ENCODE measurements around the gene FAM90A1.
"Not testable (repeated sequence)": the region's sequence is repeated elsewhere in the genome, so short reads cannot be mapped to it uniquely, and the experiment has no call there.

- not testable (repeated sequence) for TF ChIP-seq POLR2AphosphoS5, CTCF (IDR thresholded peaks at IDR 0.05)
These were observed 44.1 kb downstream of the FAM90A1 start for GRCh38 chr12:8183346-8183745.

Data from gastroesophageal sphincter (tissue), 3 donors.